HS-5 (cell line): Measurements from ENCODE around the gene IFI6.
A peak's percentile ranks its signal among the peaks of the same experiment; 100 is the strongest.

Experiments used
- DNase-seq: peaks from one replicate; pipeline ENCODE4 v3.0.0-alpha.2; 2012; ENCODE audit warnings: low read depth

IFI6 gene

DNA sequence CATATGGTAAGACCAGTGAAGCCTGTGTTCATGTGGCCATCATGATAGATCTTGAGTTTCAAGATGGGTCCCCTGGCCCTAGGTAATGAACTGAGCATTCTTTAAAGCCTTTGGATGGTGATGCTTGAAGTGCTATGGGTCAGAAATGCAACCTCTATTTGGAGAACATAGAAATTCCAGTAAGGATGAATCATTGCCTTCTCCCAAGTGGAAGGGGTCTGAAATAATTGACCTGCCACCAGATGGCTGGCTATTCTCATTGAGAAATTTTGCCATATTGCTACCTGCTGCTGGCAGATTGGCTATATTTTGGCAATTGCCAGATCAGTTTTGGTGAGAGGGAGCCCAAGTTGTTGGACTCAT is 739 bp upstream of the IFI6 start:
- no peak for DNase-seq

DNA sequence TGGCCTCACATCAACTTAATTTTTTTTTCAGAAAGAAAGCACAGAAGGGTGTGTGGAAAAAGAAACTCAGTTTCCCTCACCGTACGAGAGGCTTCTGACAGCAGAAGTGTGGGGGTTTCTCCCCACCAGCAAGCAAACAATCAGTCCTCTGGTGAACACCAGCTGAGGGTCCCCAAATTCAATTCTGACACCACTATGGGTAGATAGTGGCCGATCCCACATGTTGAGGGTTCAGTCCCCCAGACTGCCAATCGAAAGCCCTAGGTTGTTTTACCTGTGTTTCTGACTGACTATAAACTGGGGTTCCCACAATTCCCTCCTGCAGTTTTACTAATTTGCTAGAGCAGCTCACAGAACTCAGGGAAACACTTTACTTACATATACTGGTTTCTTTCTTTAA is 2.1 kb downstream of the IFI6 start:
- no peak for DNase-seq

DNA sequence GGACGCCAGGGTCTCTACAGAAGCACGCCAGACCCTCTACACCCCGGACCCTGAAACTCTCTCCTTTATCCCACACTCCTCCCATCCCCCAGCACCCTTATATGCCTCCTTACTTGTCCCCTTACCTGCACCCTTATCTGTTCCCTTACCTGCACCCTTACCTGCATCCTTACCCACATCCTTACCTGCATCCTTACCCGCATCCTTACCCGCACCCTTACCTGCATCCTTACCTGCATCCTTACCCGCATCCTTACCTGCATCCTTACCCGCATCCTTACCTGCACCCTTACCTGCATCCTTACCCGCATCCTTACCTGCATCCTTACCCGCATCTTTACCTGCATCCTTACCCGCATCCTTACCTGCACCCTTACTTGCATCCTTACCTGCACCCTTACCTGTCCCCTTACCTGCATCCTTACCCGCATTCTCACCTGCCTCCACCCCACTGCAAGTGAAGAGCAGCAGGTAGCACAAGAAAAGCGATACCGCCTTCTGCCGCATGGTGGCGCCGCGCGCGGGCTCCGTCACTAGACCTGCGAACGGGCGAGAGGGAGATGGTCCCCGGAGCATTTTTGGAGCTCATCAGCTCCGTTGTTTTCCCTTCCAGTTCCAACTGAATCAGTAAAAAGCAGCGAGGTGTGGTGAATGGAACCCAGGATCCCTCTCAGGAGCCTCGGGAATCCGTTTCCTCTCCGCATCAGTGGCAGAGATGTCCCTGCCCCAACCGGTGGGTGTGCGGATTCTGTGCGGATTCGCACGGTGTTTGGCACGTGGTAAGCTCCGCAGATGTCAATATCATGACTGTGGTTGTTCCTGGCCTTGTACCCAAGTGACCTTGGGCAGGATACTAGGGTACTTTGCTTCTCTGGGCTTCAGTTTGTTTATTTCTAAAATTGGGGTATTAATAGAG is 2.9 kb downstream of the IFI6 start:
- DNase-seq: no peak

DNA sequence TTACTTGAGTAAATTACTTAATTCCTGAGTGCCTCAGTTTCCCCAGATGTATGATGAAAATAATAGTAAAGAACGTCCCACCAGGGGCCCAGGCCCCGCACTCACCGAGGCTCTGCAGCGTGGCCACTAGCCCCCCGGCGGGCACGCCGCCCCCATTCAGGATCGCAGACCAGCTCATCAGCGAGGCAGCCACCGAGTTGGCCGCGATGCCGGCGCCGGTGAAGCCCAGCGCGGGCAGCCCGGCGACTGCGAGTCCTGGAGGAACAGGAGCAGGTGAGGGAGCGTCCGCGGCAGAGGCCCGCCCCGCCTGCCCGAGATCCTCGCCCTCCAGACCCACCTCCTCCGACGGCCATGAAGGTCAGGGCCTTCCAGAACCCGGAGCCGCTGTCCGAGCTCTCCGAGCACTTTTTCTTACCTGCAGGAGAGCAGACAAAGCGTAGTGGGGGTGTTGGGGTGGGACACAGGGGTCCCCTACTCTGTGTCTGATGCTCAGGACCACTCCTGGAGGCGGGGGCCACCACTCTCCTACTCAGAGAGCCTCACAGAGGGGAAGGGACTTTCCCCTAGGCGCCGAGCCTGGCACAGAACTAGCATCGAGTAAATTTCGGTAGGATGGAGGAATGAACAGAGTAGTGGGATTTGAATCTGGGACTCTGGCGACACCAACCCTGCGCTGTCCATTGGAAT is 3.7 kb downstream of the IFI6 start:
- no peak for DNase-seq

DNA sequence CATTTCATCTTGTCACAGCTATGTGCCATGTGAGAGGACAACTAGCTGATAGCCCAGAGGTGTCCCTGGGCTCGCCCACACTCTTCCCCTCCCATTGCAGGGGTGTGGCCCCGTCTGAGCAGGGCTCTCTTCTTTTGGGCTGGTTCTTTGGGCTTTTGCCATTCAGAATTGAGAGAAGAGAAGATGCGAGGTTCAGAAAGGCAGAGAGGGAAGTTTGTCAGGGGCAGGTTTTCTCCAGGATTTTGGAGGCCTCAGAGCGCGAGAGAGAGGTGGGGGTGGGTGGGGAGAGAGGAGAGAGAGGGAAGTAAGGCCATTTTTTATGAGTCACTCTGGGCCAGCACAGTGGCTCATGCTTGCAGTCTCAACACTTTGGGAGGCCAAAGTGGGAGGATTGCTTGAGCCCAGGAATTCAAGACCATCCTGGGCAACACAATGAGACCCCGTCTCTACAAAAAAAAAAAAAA is 5.2 kb downstream of the IFI6 start:
- DNase-seq: no peak

DNA sequence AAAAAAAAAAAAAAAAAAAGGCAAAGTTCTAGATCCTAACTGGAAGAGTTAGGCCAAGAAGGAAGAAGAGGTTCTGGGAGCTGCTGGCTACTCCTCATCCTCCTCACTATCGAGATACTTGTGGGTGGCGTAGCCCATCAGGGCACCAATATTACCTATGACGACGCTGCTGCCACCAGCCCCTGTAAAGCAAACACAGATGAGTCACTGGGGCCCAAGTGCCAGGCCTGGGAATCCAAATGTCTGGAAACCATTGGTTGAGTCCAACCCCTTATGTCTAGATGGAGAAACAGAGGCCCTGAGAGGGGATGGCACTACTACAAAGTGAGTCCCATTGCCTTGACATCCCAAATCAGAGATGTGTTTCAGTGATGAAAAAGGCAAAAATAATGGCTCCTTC is 5.7 kb downstream of the IFI6 start:
- DNase-seq: no peak

DNA sequence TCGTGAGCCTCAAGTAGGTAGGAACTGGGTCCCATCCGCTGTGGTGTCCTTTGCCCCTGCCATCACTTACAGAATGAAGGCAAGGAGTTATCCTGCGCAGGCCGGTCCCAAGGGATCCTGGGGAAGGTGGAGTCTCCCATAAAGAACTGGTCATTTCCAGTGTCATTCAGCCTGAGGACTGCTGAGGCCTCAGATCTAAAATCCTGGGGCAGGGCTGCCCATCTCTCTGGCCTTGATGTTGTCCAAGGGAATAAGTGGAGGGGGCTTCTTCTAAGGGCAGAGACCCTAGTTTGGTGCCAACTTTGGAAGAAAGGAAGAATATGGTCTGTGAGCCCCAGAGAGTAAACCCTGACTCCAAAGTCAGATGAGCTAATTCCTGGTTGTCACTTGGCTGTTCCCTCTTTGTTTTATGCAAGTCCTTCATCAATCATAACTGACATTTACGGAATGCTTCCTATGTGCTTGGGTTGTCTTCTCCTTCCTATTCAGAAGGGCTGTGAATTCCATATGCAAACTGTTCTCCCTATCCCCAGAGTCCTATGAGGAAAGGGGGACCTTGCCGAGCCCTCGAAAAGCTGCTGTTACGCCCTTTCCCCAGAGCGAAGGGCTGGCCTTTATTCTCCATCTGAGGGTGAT is 6.9 kb downstream of the IFI6 start:
- DNase-seq: no peak

DNA sequence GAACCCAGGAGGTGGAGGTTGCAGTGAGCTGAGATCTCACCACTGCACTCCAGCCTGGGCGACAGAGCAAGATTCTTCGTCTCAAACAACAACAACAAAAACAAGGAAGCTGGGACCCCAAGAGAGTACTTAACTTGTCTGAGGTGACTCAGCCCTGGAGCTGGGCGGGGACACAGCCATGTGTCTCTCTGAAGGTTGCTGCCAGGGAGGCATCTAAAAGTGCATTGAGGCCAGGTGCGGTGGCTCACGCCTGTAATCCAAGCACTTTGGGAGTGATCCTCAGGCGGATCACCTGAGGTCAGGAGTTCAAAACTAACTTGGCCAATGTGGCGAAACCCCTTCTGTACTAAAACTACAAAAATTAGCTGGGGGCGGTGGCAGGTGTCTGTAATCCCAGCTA is 7.7 kb downstream of the IFI6 start:
- DNase-seq: no peak

DNA sequence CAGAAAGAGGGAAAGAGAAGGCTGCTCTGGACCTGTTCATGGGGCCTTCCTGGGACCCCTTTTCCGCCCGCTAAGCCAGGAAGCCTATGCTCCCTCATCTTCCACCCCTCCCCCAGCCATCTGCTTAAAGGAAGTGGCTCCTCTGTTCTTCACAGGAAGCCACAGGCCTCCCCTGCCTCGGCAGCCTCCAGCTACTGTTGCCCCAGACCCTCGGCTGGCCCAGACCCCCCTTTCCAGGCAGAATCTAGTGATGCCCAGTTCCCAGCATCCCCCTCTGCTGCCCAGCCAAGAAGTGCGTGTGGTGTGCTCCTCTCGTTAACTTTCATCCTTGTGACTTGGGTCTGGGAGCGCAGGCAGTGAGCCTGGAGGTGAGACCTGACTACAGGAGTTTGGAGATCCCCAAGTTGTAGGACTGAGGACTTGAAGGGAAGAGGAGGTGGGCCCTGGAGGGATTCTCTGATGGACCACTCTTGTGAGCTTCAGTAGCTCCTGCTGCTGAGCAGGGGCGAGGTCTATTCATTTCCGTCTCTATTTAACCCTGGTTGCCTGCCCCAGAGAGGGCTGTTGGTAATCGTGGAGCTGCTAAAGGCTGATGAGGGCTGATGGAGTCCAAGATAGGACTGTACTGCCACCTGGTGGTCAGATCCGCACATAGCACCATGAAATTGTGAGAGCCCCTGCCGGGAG is 9.1 kb downstream of the IFI6 start:
- peak; percentile 61 for DNase-seq

DNA sequence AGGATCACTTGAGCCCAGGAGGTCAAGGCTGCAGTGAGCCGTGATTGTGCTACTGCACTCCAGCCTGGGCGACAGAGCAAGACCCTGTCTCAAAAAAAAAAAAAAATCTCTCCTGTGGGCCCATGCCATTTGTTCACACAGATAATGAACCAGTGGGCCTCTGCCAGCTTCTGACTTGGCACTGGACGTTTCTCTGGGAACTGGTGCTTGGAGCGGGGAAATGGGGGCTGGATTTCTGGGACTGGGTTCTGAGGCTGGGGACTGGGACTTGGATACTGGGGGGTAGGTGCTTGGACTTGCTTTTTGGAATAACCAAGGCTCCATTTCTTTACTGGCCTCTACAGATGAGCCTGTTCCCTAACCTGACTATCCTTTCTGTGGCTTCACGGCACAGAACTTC is 9.7 kb downstream of the IFI6 start:
- DNase-seq: no peak

DNA sequence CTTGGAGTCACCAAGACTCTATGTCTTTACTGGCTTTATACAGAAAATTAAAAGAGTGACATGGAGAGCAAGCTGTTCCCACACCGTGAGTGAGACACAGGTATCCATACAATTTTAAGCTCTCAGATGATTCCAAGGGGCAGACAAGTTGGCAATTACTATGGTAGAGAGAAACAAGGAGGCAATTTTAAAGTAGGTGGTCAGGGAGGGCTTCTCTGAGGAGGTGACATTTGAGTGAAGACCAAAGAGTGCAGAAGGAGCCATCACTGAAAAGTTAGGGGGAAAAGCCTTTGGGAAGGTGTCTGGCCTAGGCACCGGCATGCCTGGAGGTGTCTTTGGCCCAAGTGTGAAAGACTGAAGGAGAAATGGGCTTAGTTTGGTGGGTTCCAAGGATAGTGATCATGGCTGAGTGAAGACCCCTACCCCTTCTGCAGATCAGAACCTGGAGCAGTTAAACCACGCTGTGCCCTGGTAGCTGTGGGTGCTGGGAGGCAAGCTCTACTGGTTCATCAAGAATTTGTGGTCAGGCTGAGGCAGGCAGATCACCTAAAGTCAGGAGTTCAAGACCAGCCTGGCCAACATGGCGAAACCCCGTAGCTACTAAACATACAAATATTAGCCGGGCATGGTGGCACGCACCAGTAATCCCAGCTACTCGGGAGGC is 10.4 kb downstream of the IFI6 start:
- no peak for DNase-seq

DNA sequence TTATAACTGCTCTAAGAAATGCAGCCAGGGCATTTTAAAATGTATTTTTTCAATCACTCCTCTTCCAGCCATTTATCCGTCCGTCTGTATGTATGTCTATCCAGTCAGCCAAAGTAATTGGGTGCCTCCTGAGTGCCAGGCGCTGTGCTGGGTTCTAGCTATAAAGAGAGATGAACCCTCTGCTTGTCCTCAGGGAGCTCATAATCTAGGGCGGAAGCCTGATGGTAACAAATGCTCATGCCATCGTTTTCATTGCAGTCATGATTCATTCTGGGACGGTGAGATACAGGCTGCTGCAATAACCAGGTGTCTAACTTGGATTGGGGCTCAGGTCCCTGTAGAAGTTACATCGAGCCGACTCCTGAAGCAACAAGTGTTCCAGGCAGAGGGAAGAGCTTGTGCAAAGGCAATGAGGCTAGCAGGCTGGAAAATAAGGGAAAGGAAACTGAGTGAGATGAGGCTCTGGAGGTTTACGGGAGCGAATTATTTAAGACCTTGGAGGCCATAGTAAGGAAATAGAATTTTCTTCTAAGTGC is 11.6 kb downstream of the IFI6 start:
- DNase-seq: no peak

DNA sequence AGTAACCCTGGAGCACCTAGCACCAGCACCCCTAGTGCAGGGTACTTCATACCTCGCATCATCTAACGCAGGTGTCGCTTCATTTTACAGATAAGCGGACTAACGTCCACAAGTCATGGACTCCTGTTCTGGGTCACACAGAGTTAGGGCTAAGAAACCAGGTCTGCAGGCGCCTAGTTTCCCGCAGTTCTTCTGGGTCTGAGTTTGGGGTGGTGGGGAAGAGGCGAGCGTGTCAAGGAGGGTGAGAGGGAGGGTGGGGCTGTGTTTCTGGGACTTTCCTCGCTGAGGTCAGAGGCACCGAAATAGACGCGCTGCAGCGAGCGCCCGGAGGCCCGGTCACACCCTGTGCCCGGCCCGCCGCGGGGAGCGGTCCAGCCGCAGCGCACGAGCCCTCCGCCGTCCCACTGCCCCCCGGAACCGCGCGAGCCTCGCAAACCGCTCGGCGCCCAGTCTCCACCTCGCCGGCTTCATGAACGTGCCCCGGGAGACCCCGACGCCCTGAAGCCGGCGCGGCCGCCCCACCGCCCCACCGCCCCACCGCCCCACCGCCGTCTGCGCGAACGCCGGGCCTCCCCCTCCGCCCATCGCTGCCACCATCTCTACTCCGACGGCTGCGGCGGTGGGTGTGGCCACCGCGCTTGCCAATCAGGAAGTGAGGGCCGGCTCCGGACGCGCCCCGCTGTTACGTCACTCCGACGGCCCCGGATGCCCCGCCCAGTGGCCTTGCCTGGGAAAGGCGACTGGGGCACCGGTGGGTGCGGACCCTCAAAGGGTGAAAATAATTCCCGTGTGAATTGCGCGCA is 12.3 kb downstream of the IFI6 start:
- DNase-seq: no peak

DNA sequence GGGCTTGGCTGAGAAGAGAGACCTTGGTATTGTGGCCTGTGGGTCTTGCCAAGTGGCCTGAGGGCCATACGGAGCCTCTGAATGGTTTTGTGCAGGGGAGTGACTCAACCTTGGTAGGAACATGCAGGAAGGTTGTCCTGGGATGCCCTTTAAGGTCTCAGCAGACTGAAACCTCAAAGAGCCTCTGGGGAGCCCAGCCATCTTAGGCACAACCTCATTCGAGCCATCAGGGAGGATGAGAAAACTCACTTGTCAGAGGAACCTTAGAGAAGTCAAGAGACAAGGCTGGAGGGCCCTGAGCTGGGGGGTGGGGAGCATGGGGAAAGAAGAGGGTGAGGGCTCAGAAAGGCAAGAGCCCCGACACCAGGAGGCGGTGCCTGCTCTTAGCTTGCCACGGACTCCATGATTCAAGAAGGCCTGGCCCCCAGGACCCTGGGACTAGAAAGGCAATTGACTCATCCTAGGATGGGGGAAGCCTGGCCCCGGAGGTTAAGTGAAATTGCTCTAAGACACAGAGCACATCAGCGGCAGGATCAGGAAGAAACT is 13.0 kb downstream of the IFI6 start:
- DNase-seq: no peak

DNA sequence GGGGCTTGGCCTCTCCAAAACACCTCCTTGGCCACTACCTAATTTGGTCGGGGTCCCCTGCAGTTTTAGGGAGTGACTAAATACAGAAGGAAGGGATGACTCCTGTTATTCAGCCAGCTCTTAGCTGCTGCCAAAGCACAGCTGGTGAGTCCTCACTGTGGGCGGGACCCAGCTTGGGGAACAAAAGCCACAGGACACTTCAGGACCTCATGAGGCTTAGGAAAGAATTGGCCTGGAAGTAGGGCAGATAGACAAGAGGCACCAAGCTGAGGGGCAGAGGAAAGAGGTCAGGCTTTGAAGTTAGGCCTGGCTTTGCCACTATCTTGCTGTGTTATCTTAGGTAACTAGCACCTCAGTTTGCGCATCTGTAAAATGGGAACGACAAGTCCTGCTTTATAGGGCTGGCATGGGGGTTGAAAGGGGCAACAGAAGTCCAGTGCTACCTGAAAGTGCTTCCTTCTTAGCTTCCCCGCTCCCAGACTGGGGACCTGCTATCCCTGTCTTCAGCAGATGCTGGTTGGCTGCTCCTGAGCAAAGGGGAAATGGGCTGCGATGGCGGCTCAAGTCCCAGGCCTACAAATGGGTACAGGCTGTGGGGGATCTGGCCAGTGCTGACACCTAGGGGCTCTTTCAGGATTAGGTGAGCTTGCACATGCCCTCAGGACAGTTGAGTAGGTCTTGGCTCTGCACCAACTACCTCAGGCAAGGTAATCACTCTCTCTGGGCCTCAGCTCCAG is 15.7 kb downstream of the IFI6 start:
- no peak for DNase-seq

DNA sequence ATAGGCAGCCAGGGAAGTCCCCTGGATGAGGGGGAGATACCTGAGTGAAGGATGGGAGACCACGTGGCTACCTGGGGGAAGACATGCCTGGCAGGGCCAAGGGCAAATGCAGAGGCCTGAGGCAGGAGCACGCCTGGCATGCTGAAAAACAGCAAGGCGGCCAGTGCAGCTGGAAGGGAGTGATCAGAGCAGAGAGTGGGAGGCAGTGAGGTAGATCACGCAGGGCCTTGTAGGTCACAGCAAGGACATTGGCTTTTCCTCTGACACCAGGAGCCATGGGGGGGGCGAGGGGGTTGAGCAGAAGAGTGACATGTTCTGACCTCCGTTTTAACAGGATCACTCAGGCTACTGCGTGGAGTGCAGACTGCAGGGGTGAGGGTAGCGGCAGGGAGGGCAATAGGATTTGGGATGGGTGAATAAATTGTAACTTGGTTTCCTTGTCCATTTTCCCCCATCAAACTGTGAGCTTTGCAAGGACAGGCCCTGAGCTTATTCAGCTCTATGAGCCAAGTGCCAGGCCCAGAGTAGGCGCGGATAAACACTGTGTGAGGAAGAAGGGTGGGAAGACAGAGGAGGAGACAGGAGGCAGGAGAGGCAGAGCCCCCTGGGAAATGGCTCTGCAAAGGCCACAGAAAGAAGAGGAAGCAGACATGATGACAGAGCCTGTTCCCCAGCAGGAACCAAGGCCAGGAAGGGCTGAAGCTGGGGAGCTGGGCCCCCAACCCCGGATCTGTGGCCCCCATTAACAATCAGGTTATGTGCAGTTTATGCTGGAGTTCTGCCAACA is 16.6 kb downstream of the IFI6 start:
- DNase-seq: no peak

DNA sequence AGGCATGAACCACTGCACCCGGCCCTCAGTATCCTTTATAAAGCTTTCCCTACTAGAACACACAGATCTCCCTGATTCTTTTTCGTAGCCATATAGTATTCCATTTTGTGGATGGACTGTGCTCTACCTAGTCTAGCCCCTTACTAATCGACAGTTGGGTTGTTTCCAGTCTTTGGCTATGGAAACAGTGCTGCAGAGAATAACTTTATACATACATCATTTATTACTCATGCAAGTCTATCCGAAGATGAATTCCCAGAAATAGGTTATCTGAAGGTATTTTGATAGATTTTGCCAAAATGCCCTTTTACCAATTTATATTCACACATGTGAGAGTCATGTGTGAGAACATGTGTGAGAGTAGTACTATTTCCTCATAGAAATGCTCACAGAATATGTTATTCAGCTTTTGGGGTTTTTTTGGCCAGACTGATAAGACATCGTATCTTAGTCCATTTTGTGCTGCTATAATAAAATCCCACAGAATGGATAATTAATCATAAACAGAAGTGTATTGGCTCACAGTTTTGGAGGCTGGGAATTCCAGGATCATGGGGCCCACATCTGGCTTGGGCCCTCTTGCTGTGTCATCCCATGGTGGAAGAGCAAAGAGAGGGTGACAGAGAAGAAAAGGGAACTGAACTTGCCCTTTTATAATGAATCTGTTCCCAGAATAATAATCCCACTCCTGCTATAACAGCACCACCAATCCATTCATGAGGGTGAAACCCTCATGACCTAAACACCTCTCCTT is 19.7 kb downstream of the IFI6 start:
- no peak for DNase-seq

DNA sequence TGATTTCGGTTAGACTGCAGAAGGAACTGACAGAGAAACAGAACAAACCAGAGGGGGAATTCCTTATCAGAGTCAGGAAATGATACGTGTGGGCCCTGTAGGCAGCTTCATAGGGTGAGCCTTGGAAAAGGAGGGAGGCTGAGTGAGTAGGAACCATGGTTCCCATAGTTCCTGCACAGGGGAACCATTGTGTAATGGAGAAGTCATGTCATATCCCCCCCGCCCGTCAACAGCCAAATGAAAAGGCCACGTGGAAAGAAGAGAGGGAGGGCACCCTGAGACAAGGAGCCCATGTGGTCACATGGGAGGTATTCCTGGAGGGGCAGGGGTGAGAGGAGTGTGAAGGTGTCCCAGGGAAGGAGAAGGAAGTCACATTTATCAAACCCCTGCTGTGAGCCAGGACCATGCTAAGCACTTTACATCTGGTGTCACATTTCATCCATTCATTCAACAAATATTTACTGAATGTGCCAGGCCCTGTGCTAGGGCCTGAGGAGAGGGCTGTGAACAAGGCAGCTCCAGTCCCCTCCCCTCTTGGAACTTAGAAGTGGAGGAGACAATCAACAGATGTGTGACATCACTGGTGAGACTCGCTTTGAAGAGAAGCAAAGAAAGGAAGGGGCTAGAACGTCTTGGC is 21.3 kb downstream of the IFI6 start:
- DNase-seq: no peak
